ENCODE results near the gene MPP2. TPM values are rescaled to one million over a fixed set of nuclear protein-coding genes. Genes with fewer than 3 reads are reported as not detected.

Gene MPP2
- total and polyA plus RNA-seq, 2 of the 13 experiments (the other 11 are each of a cell fraction or from before 2014, with no cell fraction given): 0.20 to 1.7 TPM

DNA sequence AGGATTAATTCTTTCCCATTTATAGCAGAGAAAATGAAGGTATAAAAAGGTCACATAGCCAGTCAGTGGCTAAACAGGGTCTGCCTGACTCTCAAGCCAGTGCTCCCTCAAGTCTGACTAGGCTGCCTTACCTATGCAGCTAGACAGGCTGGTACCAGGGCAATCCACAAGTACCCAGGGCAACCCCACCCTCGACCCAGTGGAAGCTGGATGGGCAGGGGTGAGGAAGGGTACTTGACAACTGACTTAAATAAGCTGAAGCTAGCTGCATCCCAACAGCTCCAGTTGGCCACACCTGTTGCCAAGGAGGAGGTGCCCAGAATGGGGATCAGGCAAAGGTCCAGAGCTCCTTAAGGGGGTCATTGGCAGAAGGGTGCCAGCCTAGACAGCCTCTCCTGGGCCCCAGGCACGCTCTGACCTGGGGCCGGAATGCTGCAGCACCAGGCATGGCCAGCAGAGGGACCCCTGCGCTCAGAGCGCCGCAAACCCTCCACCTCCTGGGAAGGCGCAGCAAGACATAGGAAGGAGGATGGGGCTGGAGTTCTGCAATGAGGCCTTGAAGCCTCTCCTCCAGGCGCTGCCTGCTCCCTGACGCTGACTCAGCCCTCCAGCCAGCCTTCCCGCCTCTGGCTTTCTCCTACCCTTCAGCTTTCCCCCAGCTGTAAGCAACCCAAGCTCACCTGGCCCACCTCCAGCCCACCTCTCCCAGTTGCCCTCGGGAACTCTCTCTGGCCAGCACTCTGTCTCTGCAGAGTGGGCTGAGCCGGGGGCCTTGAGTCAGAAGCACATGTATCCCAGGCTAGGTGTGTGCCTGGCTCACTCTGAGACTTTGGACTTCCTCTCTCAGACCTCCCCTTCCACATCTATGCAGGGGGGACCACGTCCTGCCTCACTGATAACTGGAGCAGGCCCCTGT is 28.8 kb downstream of the MPP2 start (continued):
- peak; percentile 71; the same call in 1 of the 2 replicates for TF ChIP-seq SMAD1 (CRISPR knock-in tag; IDR thresholded peaks at IDR 0.05; ENCODE audit: borderline replicate concordance, low read depth)
- TF ChIP-seq THAP9 (CRISPR knock-in tag; IDR thresholded peaks at IDR 0.05; ENCODE audit: borderline replicate concordance): peak; percentile 56; the same call in 1 of the 2 replicates
- TF ChIP-seq PCBP2 (optimal IDR thresholded peaks at IDR 0.05; ENCODE audit: low read depth, low read length, poor library complexity, severe bottlenecking): no peak
- TF ChIP-seq CBX5 (CRISPR knock-in tag; IDR thresholded peaks at IDR 0.05; ENCODE audit: borderline replicate concordance): peak; percentile 59; the same call in 1 of the 2 replicates
- TF ChIP-seq, protein P1, sequence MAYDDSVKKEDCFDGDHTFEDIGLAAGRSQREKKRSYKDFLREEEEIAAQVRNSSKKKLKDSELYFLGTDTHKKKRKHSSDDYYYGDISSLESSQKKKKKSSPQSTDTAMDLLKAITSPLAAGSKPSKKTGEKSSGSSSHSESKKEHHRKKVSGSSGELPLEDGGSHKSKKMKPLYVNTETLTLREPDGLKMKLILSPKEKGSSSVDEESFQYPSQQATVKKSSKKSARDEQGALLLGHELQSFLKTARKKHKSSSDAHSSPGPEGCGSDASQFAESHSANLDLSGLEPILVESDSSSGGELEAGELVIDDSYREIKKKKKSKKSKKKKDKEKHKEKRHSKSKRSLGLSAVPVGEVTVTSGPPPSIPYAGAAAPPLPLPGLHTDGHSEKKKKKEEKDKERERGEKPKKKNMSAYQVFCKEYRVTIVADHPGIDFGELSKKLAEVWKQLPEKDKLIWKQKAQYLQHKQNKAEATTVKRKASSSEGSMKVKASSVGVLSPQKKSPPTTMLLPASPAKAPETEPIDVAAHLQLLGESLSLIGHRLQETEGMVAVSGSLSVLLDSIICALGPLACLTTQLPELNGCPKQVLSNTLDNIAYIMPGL (CRISPR knock-in tag; IDR thresholded peaks at IDR 0.05; ENCODE audit: borderline replicate concordance in 1 of 2, low read depth in 1 of 2): peak; percentile 51 to 71; a peak in 2 of 4 replicates
- TF ChIP-seq HNRNPUL1 (IDR thresholded peaks at IDR 0.05; ENCODE audit: low read depth, low read length): no peak
- TF ChIP-seq POLR2AphosphoS2 (IDR thresholded peaks at IDR 0.05; ENCODE audit: low read depth, low read length): no peak
- TF ChIP-seq, protein P2, sequence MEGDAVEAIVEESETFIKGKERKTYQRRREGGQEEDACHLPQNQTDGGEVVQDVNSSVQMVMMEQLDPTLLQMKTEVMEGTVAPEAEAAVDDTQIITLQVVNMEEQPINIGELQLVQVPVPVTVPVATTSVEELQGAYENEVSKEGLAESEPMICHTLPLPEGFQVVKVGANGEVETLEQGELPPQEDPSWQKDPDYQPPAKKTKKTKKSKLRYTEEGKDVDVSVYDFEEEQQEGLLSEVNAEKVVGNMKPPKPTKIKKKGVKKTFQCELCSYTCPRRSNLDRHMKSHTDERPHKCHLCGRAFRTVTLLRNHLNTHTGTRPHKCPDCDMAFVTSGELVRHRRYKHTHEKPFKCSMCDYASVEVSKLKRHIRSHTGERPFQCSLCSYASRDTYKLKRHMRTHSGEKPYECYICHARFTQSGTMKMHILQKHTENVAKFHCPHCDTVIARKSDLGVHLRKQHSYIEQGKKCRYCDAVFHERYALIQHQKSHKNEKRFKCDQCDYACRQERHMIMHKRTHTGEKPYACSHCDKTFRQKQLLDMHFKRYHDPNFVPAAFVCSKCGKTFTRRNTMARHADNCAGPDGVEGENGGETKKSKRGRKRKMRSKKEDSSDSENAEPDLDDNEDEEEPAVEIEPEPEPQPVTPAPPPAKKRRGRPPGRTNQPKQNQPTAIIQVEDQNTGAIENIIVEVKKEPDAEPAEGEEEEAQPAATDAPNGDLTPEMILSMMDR (CRISPR knock-in tag; IDR thresholded peaks at IDR 0.05): peak; percentile 96
- TF ChIP-seq ZNF580 (CRISPR knock-in tag; IDR thresholded peaks at IDR 0.05; ENCODE audit: borderline replicate concordance, low read depth): 0 out of 2 replicates have a peak, but pooled peaks have one; percentile 74
- no peak for TF ChIP-seq ZNF501 (CRISPR knock-in tag; IDR thresholded peaks at IDR 0.05)
- TF ChIP-seq, protein P3, sequence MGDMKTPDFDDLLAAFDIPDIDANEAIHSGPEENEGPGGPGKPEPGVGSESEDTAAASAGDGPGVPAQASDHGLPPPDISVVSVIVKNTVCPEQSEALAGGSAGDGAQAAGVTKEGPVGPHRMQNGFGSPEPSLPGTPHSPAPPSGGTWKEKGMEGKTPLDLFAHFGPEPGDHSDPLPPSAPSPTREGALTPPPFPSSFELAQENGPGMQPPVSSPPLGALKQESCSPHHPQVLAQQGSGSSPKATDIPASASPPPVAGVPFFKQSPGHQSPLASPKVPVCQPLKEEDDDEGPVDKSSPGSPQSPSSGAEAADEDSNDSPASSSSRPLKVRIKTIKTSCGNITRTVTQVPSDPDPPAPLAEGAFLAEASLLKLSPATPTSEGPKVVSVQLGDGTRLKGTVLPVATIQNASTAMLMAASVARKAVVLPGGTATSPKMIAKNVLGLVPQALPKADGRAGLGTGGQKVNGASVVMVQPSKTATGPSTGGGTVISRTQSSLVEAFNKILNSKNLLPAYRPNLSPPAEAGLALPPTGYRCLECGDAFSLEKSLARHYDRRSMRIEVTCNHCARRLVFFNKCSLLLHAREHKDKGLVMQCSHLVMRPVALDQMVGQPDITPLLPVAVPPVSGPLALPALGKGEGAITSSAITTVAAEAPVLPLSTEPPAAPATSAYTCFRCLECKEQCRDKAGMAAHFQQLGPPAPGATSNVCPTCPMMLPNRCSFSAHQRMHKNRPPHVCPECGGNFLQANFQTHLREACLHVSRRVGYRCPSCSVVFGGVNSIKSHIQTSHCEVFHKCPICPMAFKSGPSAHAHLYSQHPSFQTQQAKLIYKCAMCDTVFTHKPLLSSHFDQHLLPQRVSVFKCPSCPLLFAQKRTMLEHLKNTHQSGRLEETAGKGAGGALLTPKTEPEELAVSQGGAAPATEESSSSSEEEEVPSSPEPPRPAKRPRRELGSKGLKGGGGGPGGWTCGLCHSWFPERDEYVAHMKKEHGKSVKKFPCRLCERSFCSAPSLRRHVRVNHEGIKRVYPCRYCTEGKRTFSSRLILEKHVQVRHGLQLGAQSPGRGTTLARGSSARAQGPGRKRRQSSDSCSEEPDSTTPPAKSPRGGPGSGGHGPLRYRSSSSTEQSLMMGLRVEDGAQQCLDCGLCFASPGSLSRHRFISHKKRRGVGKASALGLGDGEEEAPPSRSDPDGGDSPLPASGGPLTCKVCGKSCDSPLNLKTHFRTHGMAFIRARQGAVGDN (CRISPR knock-in tag; IDR thresholded peaks at IDR 0.05): peak; percentile 55; the same call in 1 of the 2 replicates
- TF ChIP-seq KLF16 (CRISPR knock-in tag; IDR thresholded peaks at IDR 0.05): no peak
- TF ChIP-seq ZNF878 (CRISPR knock-in tag; IDR thresholded peaks at IDR 0.05): no peak
- 0 out of 2 replicates have a peak, but pooled peaks have one; percentile 29 for TF ChIP-seq SNAPC5 (CRISPR knock-in tag; IDR thresholded peaks at IDR 0.05; ENCODE audit: borderline replicate concordance)

All from HepG2 (cell line).